ENCODE measurements around the gene IGLON5. TPM values are rescaled to one million over a fixed set of nuclear protein-coding genes. Genes with fewer than 3 reads are reported as not detected.

IGLON5 gene
- total and polyA plus RNA-seq, 2 experiments from 2014 or later, result 5.0 to 29.1 TPM

DNA sequence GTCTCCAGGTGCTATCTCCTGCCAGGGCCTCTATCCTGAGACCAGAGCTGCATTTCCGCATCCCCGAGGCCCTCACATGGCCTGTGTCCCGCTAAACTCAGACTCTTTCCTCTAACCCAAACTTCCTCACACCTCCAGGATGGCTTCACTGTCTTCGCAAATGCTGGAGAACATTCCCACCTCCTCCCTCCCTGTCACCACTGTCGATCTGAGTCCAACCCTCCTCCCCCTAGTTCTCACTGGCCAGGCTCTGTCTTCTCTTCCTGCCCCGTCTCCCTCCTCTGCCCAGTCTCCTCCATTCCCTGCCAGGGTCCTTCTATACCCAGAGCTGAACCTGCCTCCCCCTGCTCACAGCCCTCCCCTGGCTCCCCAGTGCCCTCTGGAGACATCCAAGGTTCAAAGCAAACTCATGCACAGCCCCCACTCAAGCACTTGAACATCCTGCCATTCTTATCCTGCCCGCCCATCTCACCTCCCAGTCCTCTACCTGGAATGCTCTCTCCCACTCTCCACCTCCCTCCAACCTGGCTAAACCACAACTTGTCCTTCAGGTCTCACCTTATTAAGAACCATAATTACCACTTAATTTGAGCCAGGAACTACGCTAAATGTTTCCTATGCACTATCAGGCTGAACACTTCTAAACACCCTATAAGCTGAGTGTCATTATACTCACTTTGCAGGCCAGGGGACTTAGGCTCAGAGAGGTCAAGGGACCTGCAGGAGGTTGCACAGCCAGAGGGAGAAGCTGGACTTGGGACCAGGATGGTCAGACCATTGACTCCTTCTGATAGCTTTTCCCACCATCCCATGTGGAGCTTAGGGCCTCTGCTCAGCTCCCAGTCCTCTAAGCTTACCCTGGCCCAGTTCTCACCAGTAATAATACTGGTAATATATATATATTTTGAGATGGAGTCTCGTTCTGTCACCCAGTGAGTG, 31.5 kb downstream of the IGLON5 start:
- Histone ChIP-seq H3K4me3 (no peak overlapping the region), H3K27me3 (ENCODE audit: insufficient read depth) (peaks cover 16% of the 10 kb centered on the region), H4K20me1 (replicated peaks; ENCODE audit: insufficient read depth) (no peaks in the 10 kb centered on the region; the same call in 1 of the 2 replicates), H3K36me3 (ENCODE audit: insufficient read depth) (no peaks in the 10 kb centered on the region), H3K27ac (ENCODE audit: low read depth) (no peak overlapping the region), H3K4me2 (peak overlapping the region; percentile 66), H2AFZ (no peak overlapping the region), H3K9me2 (ENCODE audit: insufficient read depth) (no peaks in the 10 kb centered on the region), H3K79me2 (replicated peaks; ENCODE audit: insufficient read depth) (no peaks in the 10 kb centered on the region), H3F3A (replicated peaks; ENCODE audit: low read depth) (no peaks in the 10 kb centered on the region), H3K4me1 (ENCODE audit: insufficient read depth) (peaks cover 24% of the 10 kb centered on the region)
- DNase-seq (ENCODE audit: low spot score), result no peak
- Mint-ChIP-seq H3K4me3 (peak overlapping the region; percentile 53), H3K27ac (no peak overlapping the region), H3K27me3 (ENCODE audit: insufficient read depth, low read depth, poor library complexity) (peaks cover 22% of the 10 kb centered on the region), H3K36me3 (ENCODE audit: low read depth) (peaks cover 7% of the 10 kb centered on the region; the same call in 2 of the 3 replicates), H3K9me3 (no peaks in the 10 kb centered on the region), H3K4me1 (peaks cover 28% of the 10 kb centered on the region)
- ATAC-seq, result no peak
- TF ChIP-seq CREB1 (CRISPR knock-in tag; IDR thresholded peaks at IDR 0.05; ENCODE audit: low read depth) (no peak), STAT1 (IDR thresholded peaks at IDR 0.05; ENCODE audit: unreplicated experiment) (no peak), EZH2 (IDR thresholded peaks at IDR 0.05; ENCODE audit: low read depth, unreplicated experiment) (no peak), EZH2phosphoT487 (IDR thresholded peaks at IDR 0.05; ENCODE audit: unreplicated experiment) (no peak), JUNB (IDR thresholded peaks at IDR 0.05; ENCODE audit: unreplicated experiment) (no peak), ZNF331 (CRISPR knock-in tag; IDR thresholded peaks at IDR 0.05; ENCODE audit: low read depth) (no peak), REST (IDR thresholded peaks at IDR 0.05; ENCODE audit: unreplicated experiment) (no peak), NANOG (IDR thresholded peaks at IDR 0.05; ENCODE audit: borderline replicate concordance) (no peak), POLR2AphosphoS5 (IDR thresholded peaks at IDR 0.05; ENCODE audit: low read depth) (no peak), ZNF462 (CRISPR knock-in tag; IDR thresholded peaks at IDR 0.05) (no peak), ZNF114 (CRISPR knock-in tag; IDR thresholded peaks at IDR 0.05) (no peak), ETS1 (IDR thresholded peaks at IDR 0.05) (no peak), CTCF (conservative IDR thresholded peaks at IDR 0.05; ENCODE audit: low read depth in 2 of 2) (no peak)

Measured in GM23338 (cell line).